Upper lobe of left lung (tissue), 6 donors: ENCODE data around the gene HMX1. TPM values are rescaled to one million over a fixed set of nuclear protein-coding genes. Genes with fewer than 3 reads are reported as not detected.

Experiments used
- ATAC-seq, 2 donors: fragments of 200-7000 bp; cut with Tn5 transposase; one replicate each; pipeline ENCODE4 v1.9.1; 2022; ENCODE audit warnings: mild to moderate bottlenecking in 2 of 2, moderate library complexity in 2 of 2; ENCODE audit not compliant: low FRiP score in 2 of 2
- DNase-seq, 2 donors: peaks; one replicate each; pipeline ENCODE4 v3.0.0-alpha.2; 2019 to 2020
- H3K27ac ChIP-seq, 4 donors: fragments of 200-600 bp; sonication (generic); one replicate each; pipeline ENCODE4 v1.5.1; 2016 to 2019
- H3K27me3 ChIP-seq, 4 donors: fragments of 200-600 bp; sonication (generic); one replicate each; pipeline ENCODE4 v1.5.1; 2017 to 2019
- H3K36me3 ChIP-seq, 4 donors: fragments of 200-600 bp; sonication (generic); one replicate each; pipeline ENCODE4 v1.5.1; 2016 to 2019
- H3K4me1 ChIP-seq, 4 donors: fragments of 200-600 bp; sonication (generic); one replicate each; pipeline ENCODE4 v1.5.1; 2018 to 2019
- H3K4me3 ChIP-seq, 4 donors: fragments of 200-600 bp; sonication (generic); one replicate each; pipeline ENCODE4 v1.5.1; 2017 to 2019; ENCODE audit warnings: mild to moderate bottlenecking in 2 of 4, moderate library complexity in 1 of 4
- H3K9me3 ChIP-seq, 4 donors: fragments of 200-600 bp; sonication (generic); one replicate each; pipeline ENCODE4 v1.5.1; 2018 to 2019
- CTCF ChIP-seq, 6 experiments: fragments of 450-650 bp in 4 of 6; fragments of 200-600 bp in 2 of 6; sonication (generic) in 2 of 6; IDR thresholded peaks; one replicate each; pipeline ENCODE4 v1.5.1; 2016 to 2019; ENCODE audit warnings: antibody characterized with exemption in 6 of 6
- EP300 ChIP-seq, 4 donors: sonication (generic); formaldehyde crosslinking; IDR thresholded peaks; one replicate each; pipeline ENCODE4 v1.5.1; 2017; ENCODE audit warnings: antibody characterized with exemption in 4 of 4, control low read depth in 2 of 4
- POLR2A ChIP-seq, 4 donors: fragments of 450-650 bp; IDR thresholded peaks; one replicate each; pipeline ENCODE4 v1.5.1; 2016 to 2017; ENCODE audit warnings: antibody characterized with exemption in 4 of 4, mild to moderate bottlenecking in 2 of 4
- POLR2AphosphoS5 ChIP-seq, 2 donors: sonication (generic); formaldehyde crosslinking; IDR thresholded peaks; one replicate each; pipeline ENCODE4 v1.5.1; 2017; ENCODE audit warnings: antibody characterized with exemption in 2 of 2
- WGBS, 2 donors: methylation state at CpG; one replicate each; pipeline ENCODE4 v1.1.5; 2017 to 2018; 5-methylcytosine and 5-hydroxymethylcytosine counted together
- total RNA-seq, 6 donors: library from RNA; depleted of rRNA in 4 of 6; stranded (reverse); fragments of >200 nt in 4 of 6; gene quantifications; one replicate each; pipeline versions ENCODE4 v1.1.0 to v1.2.1, GENCODE V29; 2016 to 2021
- donor health status: DM: no; HTN: no; CAD: no; lungs with moderate emphysema.
- donor health status: DM: no; HTN: yes; CAD: no; lungs with severe emphysema.

The HMX1 gene
- not detected for total RNA-seq

- peak in 1 of 2 donors; percentile 82 for ATAC-seq
- peak in 1 of 2 donors; percentile 74 for DNase-seq
- peaks cover 0 to 32% (median 5%) of the 10 kb centered on the region in 4 donors for H3K4me1 ChIP-seq
- H3K9me3 ChIP-seq = no peaks in the 10 kb centered on the region
- no peaks in the 10 kb centered on the region for H3K36me3 ChIP-seq
- TF ChIP-seq EP300 (IDR thresholded peaks at IDR 0.05) (no peak), POLR2A (IDR thresholded peaks at IDR 0.05) (no peak), POLR2AphosphoS5 (IDR thresholded peaks at IDR 0.05) (no peak), CTCF (IDR thresholded peaks at IDR 0.05) (no peak)
- peaks cover 0 to 86% (median 28%) of the 10 kb centered on the region in 4 donors for H3K27me3 ChIP-seq
- H3K4me3 ChIP-seq = peak within 1 kb of the TSS in 1 of 4 donors; percentile 22
- WGBS, 2 donors = 3% methylated on average over 15 to 18 of the region's 134 CpGs
- no peak within 1 kb of the TSS for H3K27ac ChIP-seq
These were observed at the start of gene HMX1 for GRCh38 chr4:8871417-8872401. TSS of gene HMX1 (minus strand) at chr4:8871839. CDS start at chr4:8871614, 225 bp downstream.

- no peak for TF ChIP-seq EP300 (IDR thresholded peaks at IDR 0.05)
- TF ChIP-seq POLR2A (IDR thresholded peaks at IDR 0.05) = no peak
- TF ChIP-seq POLR2AphosphoS5 (IDR thresholded peaks at IDR 0.05) = no peak
- TF ChIP-seq CTCF (IDR thresholded peaks at IDR 0.05) = no peak
- ATAC-seq (no peak), DNase-seq (no peak)
These were observed 49.3 kb upstream of the HMX1 start for GRCh38 chr4:8920969-8921368.

GRCh38 chr4:8920289-8920965, 48.8 kb upstream of the HMX1 start:
- Histone ChIP-seq H3K9me3 (peaks cover 0 to 6% (median 2%) of the 10 kb centered on the region in 4 donors), H3K4me1 (no peaks in the 10 kb centered on the region), H3K4me3 (no peak overlapping the region), H3K27ac (no peak overlapping the region), H3K27me3 (no peaks in the 10 kb centered on the region), H3K36me3 (no peaks in the 10 kb centered on the region)
- WGBS, 2 donors = 77 to 90% methylated on average over 11 of the region's 14 CpGs
- ATAC-seq = no peak
- TF ChIP-seq POLR2A (IDR thresholded peaks at IDR 0.05) (no peak), POLR2AphosphoS5 (IDR thresholded peaks at IDR 0.05) (no peak)
- peak in 1 of 2 donors; percentile 50 for DNase-seq

More at GRCh38 chr4:8920969-8921368, 49.3 kb upstream of the HMX1 start:
- H3K9me3 ChIP-seq = peaks cover 0 to 6% (median 2%) of the 10 kb centered on the region in 4 donors
- no peaks in the 10 kb centered on the region for H3K27me3 ChIP-seq
- WGBS, 2 donors = 76 to 83% methylated on average over 9 to 10 of the region's 10 CpGs
- H3K4me3 ChIP-seq = no peak overlapping the region
- no peaks in the 10 kb centered on the region for H3K36me3 ChIP-seq
- no peak overlapping the region for H3K27ac ChIP-seq
- no peaks in the 10 kb centered on the region for H3K4me1 ChIP-seq

- no peak for ATAC-seq
- 74 to 82% methylated on average over 4 to 14 of the region's 16 CpGs for WGBS, 2 donors
These were observed 48.1 kb upstream of the HMX1 start for GRCh38 chr4:8919651-8920288.

More at GRCh38 chr4:8919651-8920288, 48.1 kb upstream of the HMX1 start:
- Histone ChIP-seq H3K4me3 (no peak overlapping the region), H3K27ac (no peak overlapping the region), H3K9me3 (peaks cover 0 to 6% (median 2%) of the 10 kb centered on the region in 4 donors), H3K36me3 (no peaks in the 10 kb centered on the region), H3K4me1 (no peaks in the 10 kb centered on the region), H3K27me3 (no peaks in the 10 kb centered on the region)
- no peak for TF ChIP-seq POLR2A (IDR thresholded peaks at IDR 0.05)
- TF ChIP-seq POLR2AphosphoS5 (IDR thresholded peaks at IDR 0.05) = no peak
- no peak for TF ChIP-seq CTCF (IDR thresholded peaks at IDR 0.05)
- no peak for TF ChIP-seq EP300 (IDR thresholded peaks at IDR 0.05)
- DNase-seq = peak in 1 of 2 donors; percentile 64
